H4 (cell line): ENCODE measurements around the gene CDK11A. TPM values are rescaled to one million over a fixed set of nuclear protein-coding genes. Genes with fewer than 3 reads are reported as not detected.
"Not testable (repeated sequence)": the region's sequence is repeated elsewhere in the genome, so short reads cannot be mapped to it uniquely, and the experiment has no call there.

ENCODE experiments used
- DNase-seq: peaks from one replicate; pipeline ENCODE4 v3.0.0-alpha.2; 2015; ENCODE audit warnings: low spot score
- total RNA-seq: library from RNA; depleted of rRNA; stranded (reverse); fragments of >200 nt; shearing (Covaris generic); gene quantifications from 2 replicates; pipeline ENCODE4 v1.2.3, GENCODE V29; 2014; rRNA removed

Gene CDK11A
- total RNA-seq, 1 experiment from 2014 or later, result 7.0 TPM

GRCh38 chr1:1662830-1663560, 61.2 kb downstream of the CDK11A start:
- peak; percentile 81 for DNase-seq

- DNase-seq, result not testable (repeated sequence)
Observed at GRCh38 chr1:1662392-1662791, 61.8 kb downstream of the CDK11A start.

- DNase-seq, result peak; percentile 94
Observed at GRCh38 chr1:1658583-1659549, 65.3 kb downstream of the CDK11A start, which contains the start of gene CDK11B. Gene CDK11B, minus strand, starts transcription at chr1:1659004. Its CDS starts 1,519 bp downstream, at chr1:1657485.

Other genes with a start within 250 kb of the CDK11A start
- 20.9 and 30.3 TPM in 2 replicates for gene ATAD3A, start 212.2 kb downstream of the CDK11A start, total RNA-seq
- gene TMEM240, start 183.7 kb downstream of the CDK11A start, total RNA-seq, result not detected in 2 replicates
- 83.4 and 130 TPM in 2 replicates for gene SSU72, start 149.5 kb downstream of the CDK11A start, total RNA-seq
- 0.85 and 1.2 TPM in 2 replicates for gene FNDC10, start 124.2 kb downstream of the CDK11A start, total RNA-seq
- gene MIB2, start 108.9 kb downstream of the CDK11A start, total RNA-seq, result 11.8 and 18.5 TPM in 2 replicates
- not detected in 2 replicates for gene MMP23B, start 92.2 kb downstream of the CDK11A start, total RNA-seq
- 4.7 and 10.4 TPM in 2 replicates for gene CDK11B, start 65.4 kb downstream of the CDK11A start, total RNA-seq
- gene SLC35E2B, start 31.6 kb downstream of the CDK11A start, total RNA-seq, result 18.5 and 20.1 TPM in 2 replicates
- 27.4 and 36.7 TPM in 2 replicates for gene NADK, start 54.1 kb upstream of the CDK11A start, total RNA-seq
- 75.8 and 79.8 TPM in 2 replicates for gene GNB1, start 166.7 kb upstream of the CDK11A start, total RNA-seq
- not detected in 2 replicates for gene CALML6, start 190.9 kb upstream of the CDK11A start, total RNA-seq
- 0.29 and 1.3 TPM in 2 replicates for gene TMEM52, start 194.9 kb upstream of the CDK11A start, total RNA-seq